K562 (cell line): ENCODE results near the gene SPAG9. TPM values are rescaled to one million over a fixed set of nuclear protein-coding genes. Genes with fewer than 3 reads are reported as not detected.

Experiments used
- ATAC-seq: fragments of 200-7000 bp; cut with Tn5 transposase; 3 replicates; pipeline ENCODE4 v1.9.1; 2020; ENCODE audit warnings: moderate library complexity
- BruUV-seq: library from RNA; stranded (reverse); fragments of 400-500 nt; replicated peaks from 2 replicates; lab custom pipeline; 2021; lab: Mats Ljungman, UMichigan
- CTCF ChIA-PET: fragments of 300-600 bp; formaldehyde crosslinking; extraction: SDS; loops from one replicate; lab custom pipeline; 2021; ENCODE audit warnings: low intra/inter-chr PET ratio; lab: Yijun Ruan, JAX
- POLR2A ChIA-PET: fragments of 300-600, 350-650 bp; sonication (Branson Sonifier 250); formaldehyde crosslinking; extraction: SDS; loops from one replicate; lab custom pipeline; 2021; ENCODE audit warnings: antibody characterized with exemption, inconsistent platforms; lab: Yijun Ruan, JAX
- DNase-seq, 4 experiments: peaks; one replicate each; pipeline versions ENCODE4 v3.0.0 to v3.0.0-alpha.2; 2011 to 2018; ENCODE audit warnings: low spot score in 3 of 4, mixed read lengths in 3 of 4; ENCODE audit errors: extremely low read depth in 1 of 4
- FAIRE-seq: peaks from 2 replicates; lab custom pipeline; 2011; peaks lifted over from hg19 to GRCh38; lab: Jason Lieb, UNC
- H2AFZ ChIP-seq: 2 replicates; pipeline ENCODE4 v1.6.0; 2011; ENCODE audit warnings: low read depth, low read length, control low read depth, inconsistent platforms
- H3K27ac ChIP-seq: fragments of 200-600 bp; 3 replicates; pipeline ENCODE4 v1.8.0; 2011; ENCODE audit warnings: low read depth, mild to moderate bottlenecking, control low read depth, inconsistent platforms, low read length, moderate library complexity, mixed read lengths; ENCODE audit errors: extremely low read depth
- H3K27me3 ChIP-seq, 2 experiments: fragments of 300-600 bp in 1 of 2; 2 replicates in 1 of 2; 3 replicates in 1 of 2; pipeline versions ENCODE4 v1.6.0 to v1.8.0; 2011; ENCODE audit warnings: inconsistent platforms in 2 of 2, low read length in 2 of 2, mild to moderate bottlenecking in 1 of 2, mixed read lengths in 1 of 2, moderate library complexity in 1 of 2; ENCODE audit not compliant: control insufficient read depth in 2 of 2, insufficient read depth in 2 of 2
- H3K36me3 ChIP-seq: fragments of 300-600 bp; 3 replicates; pipeline ENCODE4 v1.8.0; 2011; ENCODE audit warnings: mild to moderate bottlenecking, low read length, inconsistent platforms; ENCODE audit not compliant: control insufficient read depth, insufficient read depth
- H3K4me1 ChIP-seq, 2 experiments: fragments of 200-600 bp in 1 of 2; replicated peaks in 1 of 2; 2 replicates in 1 of 2; 3 replicates in 1 of 2; pipeline versions ENCODE4 v1.5.1 to v1.8.0; 2011; ENCODE audit warnings: inconsistent platforms in 2 of 2, low read length in 2 of 2, mild to moderate bottlenecking in 1 of 2, mixed read lengths in 1 of 2, moderate library complexity in 1 of 2; ENCODE audit not compliant: control insufficient read depth in 2 of 2, insufficient read depth in 2 of 2
- H3K4me2 ChIP-seq: 2 replicates; pipeline ENCODE4 v1.6.1; 2011; ENCODE audit warnings: low read length, control low read depth, inconsistent platforms, mixed read lengths; ENCODE audit not compliant: insufficient read depth
- H3K4me3 ChIP-seq: fragments of 200-600 bp; sonication (generic), shearing (Covaris generic); 2 replicates; pipeline ENCODE4 v1.5.1; 2016; ENCODE audit warnings: control low read depth, inconsistent platforms
- H3K79me2 ChIP-seq: fragments of 200-600 bp; 3 replicates; pipeline ENCODE4 v1.8.0; 2011; ENCODE audit warnings: low read length, inconsistent platforms; ENCODE audit not compliant: control insufficient read depth, insufficient read depth
- H3K9ac ChIP-seq, 2 experiments: 2 replicates each; pipeline versions ENCODE4 v1.6.0 to v1.6.1; 2011; ENCODE audit warnings: low read depth in 2 of 2, low read length in 2 of 2, control low read depth in 1 of 2, inconsistent platforms in 1 of 2, mild to moderate bottlenecking in 1 of 2, mixed read lengths in 1 of 2; ENCODE audit not compliant: insufficient read depth in 1 of 2
- H3K9me1 ChIP-seq: one replicate; pipeline ENCODE4 v1.6.0; 2011; ENCODE audit warnings: inconsistent platforms, mild to moderate bottlenecking, low read length, moderate library complexity; ENCODE audit not compliant: control insufficient read depth, insufficient read depth
- H3K9me3 ChIP-seq: replicated peaks from 2 replicates; pipeline ENCODE4 v1.5.1; 2011; ENCODE audit warnings: low read depth, low read length, inconsistent platforms; ENCODE audit not compliant: control insufficient read depth, insufficient read depth
- H4K20me1 ChIP-seq: replicated peaks from 2 replicates; pipeline ENCODE4 v1.6.1; 2011; ENCODE audit warnings: low read length, inconsistent platforms, mixed read lengths; ENCODE audit not compliant: control insufficient read depth, insufficient read depth
- ARHGAP35 ChIP-seq: fragments of 450-650 bp; IDR thresholded peaks from 2 replicates; pipeline ENCODE4 v1.6.1; 2018; ENCODE audit not compliant: partially characterized antibody
- GATAD2A ChIP-seq: fragments of 450-650 bp; IDR thresholded peaks from 2 replicates; pipeline ENCODE4 v1.6.1; 2017
- MEIS2 ChIP-seq: fragments of 450-650 bp; IDR thresholded peaks from 2 replicates; pipeline ENCODE4 v1.6.1; 2014; ENCODE audit warnings: mild to moderate bottlenecking; ENCODE audit not compliant: partially characterized antibody
- NR2C2 ChIP-seq, 2 experiments: fragments of 200-800 bp in 1 of 2; sonication (Bioruptor generic) in 1 of 2; sonication (generic) in 1 of 2; formaldehyde crosslinking in 1 of 2; IDR thresholded peaks; 2 replicates each; pipeline versions ENCODE4 v1.6.1 to v1.8.0; 2016 to 2022; ENCODE audit warnings: mild to moderate bottlenecking in 1 of 2, missing compliant biosample characterization in 1 of 2, missing genetic modification characterization in 1 of 2, missing genetic modification reagents in 1 of 2
- PHF8 ChIP-seq: fragments of 200-600 bp; sonication (generic); IDR thresholded peaks from 2 replicates; pipeline ENCODE4 v1.6.1; 2012; ENCODE audit warnings: mixed run types, mild to moderate bottlenecking, inconsistent platforms, low read length, moderate library complexity, borderline replicate concordance
- RBM34 ChIP-seq: fragments of 200-400 bp; formaldehyde crosslinking; IDR thresholded peaks from 2 replicates; pipeline ENCODE4 v1.6.1; 2018; ENCODE audit warnings: low read length, borderline replicate concordance; ENCODE audit not compliant: insufficient read depth
- ZNF253 ChIP-seq: fragments of 250-450 bp; sonication (Bioruptor Pico); conservative IDR thresholded peaks from 2 replicates; pipeline ENCODE4 v1.6.1; 2021; ENCODE audit warnings: mild to moderate bottlenecking
- WGBS: fragments of 100-300 bp; shearing (Covaris generic); methylation state at CpG from one replicate; pipeline ENCODE4 v1.1.6; 2016; ENCODE audit warnings: low coverage, mixed read lengths; ENCODE audit not compliant: insufficient coverage; ENCODE audit errors: missing lambda C conversion rate; 5-methylcytosine and 5-hydroxymethylcytosine counted together
- in situ Hi-C: fragments of 300-500 bp; cut with MboI; formaldehyde crosslinking; loops from 4 replicates; pipeline ENCODE4 v1.15.0; 2018; ENCODE audit warnings: inconsistent platforms, mixed read lengths
- intact Hi-C: fragments of 100-400 bp; cut with micrococcal nuclease; formaldehyde crosslinking; loops from 2 replicates; pipeline ENCODE4 v1.14.2; 2022
- polyA plus RNA-seq, 8 experiments: library from polyadenylated mRNA; depleted of rRNA in 4 of 8; stranded (reverse) in 5 of 8; unstranded in 3 of 8; fragments of >200 nt; fragmentation: Nextera tagmentation in 2 of 8; fragmentation: Illumina TruSeq in 1 of 8; extraction: Ambion mirVana in 2 of 8; extraction: Trizol in 1 of 8; gene quantifications; 2 replicates each; pipeline versions ENCODE4 v1.2.1 to v1.2.3, GENCODE V29; 2011 to 2014; ENCODE audit warnings: inconsistent platforms in 1 of 8, missing spikeins in 1 of 8
- total RNA-seq, 7 experiments: library from RNA; depleted of rRNA in 6 of 7; stranded (reverse); fragments of >200 nt in 6 of 7; fragmentation: Illumina TruSeq in 2 of 7; extraction: Trizol in 2 of 7; gene quantifications; 2 replicates each; pipeline versions ENCODE4 v1.2.1 to v1.2.3, GENCODE V29; 2011 to 2021; ENCODE audit warnings: low replicate concordance in 1 of 7
- TF ChIP-seq, protein P1 (sequence below), 2 experiments: IDR thresholded peaks in 1 of 2; conservative IDR thresholded peaks in 1 of 2; 2 replicates each; pipeline ENCODE4 v1.6.1; 2016; ENCODE audit warnings: low read depth in 2 of 2, mild to moderate bottlenecking in 1 of 2, missing compliant biosample characterization in 1 of 2, missing genetic modification characterization in 1 of 2, moderate library complexity in 1 of 2

The SPAG9 gene
- total and polyA plus RNA-seq, 9 of the 15 experiments (the other 6 are each of a cell fraction or from before 2014, with no cell fraction given) = 12.2 to 99.2 (median 58.2) TPM

GRCh38 chr17:51016099-51016498, 104.6 kb downstream of the SPAG9 start:
- WGBS = 71% methylated on average over 1 of the region's 1 CpG
- TF ChIP-seq RBM34 = no peak
- TF ChIP-seq MEIS2 = peak; percentile 52
- no peak for TF ChIP-seq ARHGAP35
- no peak for TF ChIP-seq GATAD2A
- TF ChIP-seq NR2C2 (CRISPR knock-in tag; IDR thresholded peaks at IDR 0.05) = no peak
- TF ChIP-seq NR2C2 (tag; IDR thresholded peaks at IDR 0.05) = peak; percentile 17; the same call in 1 of the 2 replicates
- TF ChIP-seq PHF8 = no peak
- TF ChIP-seq, protein P1, sequence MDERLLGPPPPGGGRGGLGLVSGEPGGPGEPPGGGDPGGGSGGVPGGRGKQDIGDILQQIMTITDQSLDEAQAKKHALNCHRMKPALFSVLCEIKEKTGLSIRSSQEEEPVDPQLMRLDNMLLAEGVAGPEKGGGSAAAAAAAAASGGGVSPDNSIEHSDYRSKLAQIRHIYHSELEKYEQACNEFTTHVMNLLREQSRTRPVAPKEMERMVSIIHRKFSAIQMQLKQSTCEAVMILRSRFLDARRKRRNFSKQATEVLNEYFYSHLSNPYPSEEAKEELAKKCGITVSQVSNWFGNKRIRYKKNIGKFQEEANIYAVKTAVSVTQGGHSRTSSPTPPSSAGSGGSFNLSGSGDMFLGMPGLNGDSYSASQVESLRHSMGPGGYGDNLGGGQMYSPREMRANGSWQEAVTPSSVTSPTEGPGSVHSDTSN (CRISPR knock-in tag; IDR thresholded peaks at IDR 0.05; ENCODE audit: low read depth) = no peak
- TF ChIP-seq, protein P1 (tag; conservative IDR thresholded peaks at IDR 0.05; ENCODE audit: low read depth) = peak; percentile 85
- TF ChIP-seq ZNF253 (CRISPR knock-in tag) = no peak
- TF ChIP-seq, all 486 proteins: peak for 3
- in situ Hi-C loops = no loop called here

More at GRCh38 chr17:51016099-51016498, 104.6 kb downstream of the SPAG9 start:
- no peak overlapping the region for H3K4me2 ChIP-seq
- DNase-seq = no peak
- CTCF ChIA-PET = no interaction called here
- H3K9ac ChIP-seq = no peak overlapping the region
- H3K27ac ChIP-seq = no peak overlapping the region
- no peaks in the 10 kb centered on the region for H3K9me1 ChIP-seq
- intact Hi-C loops = no loop called here
- no peaks in the 10 kb centered on the region for H3K27me3 ChIP-seq
- POLR2A ChIA-PET = no interaction called here
- BruUV-seq = no TSS peak
- no peaks in the 10 kb centered on the region for H4K20me1 ChIP-seq
- no peak for FAIRE-seq
- H3K4me1 ChIP-seq = no peaks in the 10 kb centered on the region
- no peak overlapping the region for H3K4me3 ChIP-seq
- no peaks in the 10 kb centered on the region for H3K9me3 ChIP-seq
- no peak overlapping the region for H2AFZ ChIP-seq
- peaks cover 73% of the 10 kb centered on the region for H3K36me3 ChIP-seq
- no peak for ATAC-seq
- H3K79me2 ChIP-seq = no peaks in the 10 kb centered on the region
